Measurements from ENCODE around the gene NTNG1.
"Not testable (repeated sequence)": the region's sequence is repeated elsewhere in the genome, so short reads cannot be mapped to it uniquely, and the experiment has no call there.

The NTNG1 gene

GRCh38 chr1:107145637-107146036 is 4.8 kb downstream of the NTNG1 start:
- DNase-seq (ENCODE audit: low read depth): no peak

- no peak for DNase-seq (ENCODE audit: low read depth)
Observed at GRCh38 chr1:107147843-107148242, 7.0 kb downstream of the NTNG1 start.

- DNase-seq (ENCODE audit: low read depth): no peak
Observed at GRCh38 chr1:107149946-107150345, 9.1 kb downstream of the NTNG1 start.

GRCh38 chr1:107151295-107151694 is 10.5 kb downstream of the NTNG1 start:
- no peak for DNase-seq (ENCODE audit: low read depth)

- no peak for DNase-seq (ENCODE audit: low read depth)
Observed at GRCh38 chr1:107152395-107152794, 11.6 kb downstream of the NTNG1 start.

- DNase-seq (ENCODE audit: low read depth): no peak
Observed at GRCh38 chr1:107153014-107153413, 12.2 kb downstream of the NTNG1 start.

- DNase-seq (ENCODE audit: low read depth): no peak
Observed at GRCh38 chr1:107158496-107158895, 17.7 kb downstream of the NTNG1 start.

- DNase-seq (ENCODE audit: low read depth): no peak
Observed at GRCh38 chr1:107158991-107159390, 18.2 kb downstream of the NTNG1 start.

- no peak for DNase-seq (ENCODE audit: low read depth)
Observed at GRCh38 chr1:107162745-107163144, 21.9 kb downstream of the NTNG1 start.

GRCh38 chr1:107164901-107165300 is 24.1 kb downstream of the NTNG1 start:
- DNase-seq (ENCODE audit: low read depth): not testable (repeated sequence)

- DNase-seq (ENCODE audit: low read depth): no peak
Observed at GRCh38 chr1:107169615-107170014, 28.8 kb downstream of the NTNG1 start.

- DNase-seq (ENCODE audit: low read depth): no peak
Observed at GRCh38 chr1:107171333-107171732, 30.5 kb downstream of the NTNG1 start.

- DNase-seq (ENCODE audit: low read depth): no peak
Observed at GRCh38 chr1:107172450-107173170, 31.8 kb downstream of the NTNG1 start.

- DNase-seq (ENCODE audit: low read depth): no peak
Observed at GRCh38 chr1:107175102-107175909, 34.5 kb downstream of the NTNG1 start.

GRCh38 chr1:107181253-107181969 is 40.6 kb downstream of the NTNG1 start:
- no peak for DNase-seq (ENCODE audit: low read depth)

GRCh38 chr1:107183011-107183410 is 42.2 kb downstream of the NTNG1 start:
- no peak for DNase-seq (ENCODE audit: low read depth)

- no peak for DNase-seq (ENCODE audit: low read depth)
Observed at GRCh38 chr1:107184888-107185287, 44.0 kb downstream of the NTNG1 start.

GRCh38 chr1:107187399-107187798 is 46.6 kb downstream of the NTNG1 start:
- DNase-seq (ENCODE audit: low read depth): no peak

- no peak for DNase-seq (ENCODE audit: low read depth)
Observed at GRCh38 chr1:107188160-107188559, 47.3 kb downstream of the NTNG1 start.

GRCh38 chr1:107194380-107194779 is 53.5 kb downstream of the NTNG1 start:
- no peak for DNase-seq (ENCODE audit: low read depth)

GRCh38 chr1:107195476-107195875 is 54.6 kb downstream of the NTNG1 start:
- no peak for DNase-seq (ENCODE audit: low read depth)

GRCh38 chr1:107196973-107197562 is 56.2 kb downstream of the NTNG1 start:
- no peak for DNase-seq (ENCODE audit: low read depth)

Data from stimulated activated CD8-positive, alpha-beta memory T cell treated with anti-CD3 and anti-CD28 coated beads, Interleukin-12 subunit alpha, Interleukin-12 subunit beta, amount 100 ng/mL, for 4 hours (primary cell).